Measurements from ENCODE around the gene EEF1A1. TPM values are rescaled to one million over a fixed set of nuclear protein-coding genes. Genes with fewer than 3 reads are reported as not detected.
"Not testable (repeated sequence)": the region's sequence is repeated elsewhere in the genome, so short reads cannot be mapped to it uniquely, and the experiment has no call there.

EEF1A1 gene
- total and polyA plus RNA-seq, 8 donors: 5,006 to 10,343 (median 7,039) TPM

GRCh38 chr6:73547036-73547435, 26.2 kb upstream of the EEF1A1 start:
- no peak overlapping the region for H3K4me3 ChIP-seq
- no peaks in the 10 kb centered on the region for H3K27me3 ChIP-seq
- H3K27ac ChIP-seq: no peak overlapping the region
- no peak for TF ChIP-seq CTCF (IDR thresholded peaks at IDR 0.05)
- DNase-seq: no peak
- H3K9me3 ChIP-seq: no peaks in the 10 kb centered on the region
- H3K4me1 ChIP-seq: no peaks in the 10 kb centered on the region
- no peak for ATAC-seq
- WGBS, 2 donors: 93 to 96% methylated on average over 1 of the region's 1 CpG
- FAIRE-seq: no peak
- intact Hi-C loops (cut with DNase I): no loop called here
- no peaks in the 10 kb centered on the region for H3K36me3 ChIP-seq

- no peak for FAIRE-seq
- no peak overlapping the region for H3K4me3 ChIP-seq
- ATAC-seq: no peak
- WGBS, 2 donors: 75 to 88% methylated on average over 5 of the region's 5 CpGs
- TF ChIP-seq CTCF (IDR thresholded peaks at IDR 0.05): no peak
- intact Hi-C loops (cut with DNase I): no loop called here
- no peaks in the 10 kb centered on the region for H3K4me1 ChIP-seq
- no peaks in the 10 kb centered on the region for H3K27me3 ChIP-seq
- no peaks in the 10 kb centered on the region for H3K36me3 ChIP-seq
- no peaks in the 10 kb centered on the region for H3K9me3 ChIP-seq
- no peak overlapping the region for H3K27ac ChIP-seq
- DNase-seq: no peak
These were observed 22.1 kb upstream of the EEF1A1 start for GRCh38 chr6:73542891-73543290.

- 80 to 88% methylated on average over 3 of the region's 3 CpGs for WGBS, 2 donors
- ATAC-seq; H3K9me3 ChIP-seq; FAIRE-seq; H3K4me1 ChIP-seq; DNase-seq; H3K4me3 ChIP-seq; H3K36me3 ChIP-seq; intact Hi-C loops (cut with DNase I); H3K27me3 ChIP-seq; H3K27ac ChIP-seq: not testable (repeated sequence)
These were observed 21.6 kb upstream of the EEF1A1 start for GRCh38 chr6:73542481-73542880.

DNA sequence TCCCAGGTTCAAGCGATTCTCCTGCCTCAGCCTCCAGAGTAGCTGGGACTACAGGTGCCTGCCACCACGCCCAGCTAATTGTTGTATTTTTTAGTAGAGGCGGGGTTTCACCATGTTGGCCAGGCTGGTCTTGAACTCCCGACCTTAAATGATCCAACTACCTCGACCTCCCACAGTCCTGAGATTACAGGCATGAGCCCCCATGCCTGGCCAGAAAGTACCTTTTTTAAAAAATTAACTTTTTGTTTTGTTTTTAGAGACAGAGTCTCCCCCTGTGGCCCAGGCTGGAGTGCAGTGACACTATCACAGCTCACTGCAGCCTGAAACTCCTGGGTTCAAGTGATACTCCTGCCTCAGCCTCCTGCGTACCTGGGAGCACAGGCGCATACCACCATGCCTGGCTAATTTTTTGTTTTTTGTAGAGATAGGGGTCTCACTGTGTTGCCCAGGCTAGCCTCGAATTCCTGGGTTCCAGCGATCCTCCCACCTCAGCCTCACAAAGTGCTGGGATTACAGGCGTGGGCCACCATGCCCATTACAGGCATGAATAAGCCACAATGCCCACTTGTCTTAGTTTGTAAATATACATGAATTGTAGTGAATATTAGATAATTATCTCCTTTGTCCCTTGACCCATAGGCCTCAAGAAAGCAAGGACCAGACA, 17.4 kb upstream of the EEF1A1 start:
- Histone ChIP-seq H3K27ac (no peak overlapping the region), H3K4me3 (no peak overlapping the region), H3K36me3 (no peaks in the 10 kb centered on the region), H3K9me3 (no peaks in the 10 kb centered on the region), H3K27me3 (no peaks in the 10 kb centered on the region), H3K4me1 (no peaks in the 10 kb centered on the region)
- no peak for DNase-seq
- no peak for FAIRE-seq
- intact Hi-C loops (cut with DNase I): no loop called here
- no peak for TF ChIP-seq CTCF (IDR thresholded peaks at IDR 0.05)
- ATAC-seq: no peak
- WGBS, 2 donors: 87 to 91% methylated on average over 10 of the region's 10 CpGs

- no peak for TF ChIP-seq CTCF (IDR thresholded peaks at IDR 0.05)
- no peaks in the 10 kb centered on the region for H3K36me3 ChIP-seq
These were observed 16.8 kb upstream of the EEF1A1 start for GRCh38 chr6:73537677-73538076.

More at GRCh38 chr6:73537677-73538076, 16.8 kb upstream of the EEF1A1 start:
- no peak for FAIRE-seq
- Histone ChIP-seq H3K9me3 (no peaks in the 10 kb centered on the region), H3K4me1 (no peaks in the 10 kb centered on the region), H3K4me3 (no peak overlapping the region), H3K27me3 (no peaks in the 10 kb centered on the region), H3K27ac (no peak overlapping the region)
- intact Hi-C loops (cut with DNase I): no loop called here
- 70 to 75% methylated on average over 3 of the region's 3 CpGs for WGBS, 2 donors
- ATAC-seq: no peak
- no peak for DNase-seq

All from pancreas (tissue), 10 donors.